ENCODE results near the gene LINC01488.

GRCh38 chr11:69463181-69463994, 18.1 kb upstream of the LINC01488 start:
- TF ChIP-seq CTCF (IDR thresholded peaks at IDR 0.05) (no peak), POLR2A (IDR thresholded peaks at IDR 0.05) (no peak)

All from sigmoid colon (tissue), 3 donors.